ENCODE results near the gene TEX53.
A peak's percentile ranks its signal among the peaks of the same experiment; 100 is the strongest.

The TEX53 gene

DNA sequence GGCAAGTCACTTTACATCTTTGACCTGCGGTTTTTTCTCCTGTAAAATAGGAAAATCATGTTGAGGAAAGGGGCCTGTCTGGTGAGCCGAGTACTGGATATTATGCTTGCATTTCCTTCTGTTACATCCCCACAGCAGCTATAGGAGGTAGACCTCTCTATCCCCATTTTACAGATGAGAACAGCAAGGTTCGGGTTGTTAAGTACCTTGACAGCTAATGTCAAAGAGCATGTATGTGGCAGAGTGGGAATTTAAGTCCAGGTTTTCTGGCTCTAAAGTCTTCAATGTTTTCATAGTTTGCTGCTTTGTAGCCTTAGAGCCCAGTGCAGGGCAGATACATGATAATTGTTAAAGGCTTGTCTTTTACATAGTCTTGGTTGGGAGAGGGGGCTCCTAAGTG is 43.7 kb downstream of the TEX53 start:
- no peak overlapping the region for H3K4me3 ChIP-seq (ENCODE audit: control insufficient read depth, low read depth, low read length)
- no peak for DNase-seq (ENCODE audit: low read depth)

DNA sequence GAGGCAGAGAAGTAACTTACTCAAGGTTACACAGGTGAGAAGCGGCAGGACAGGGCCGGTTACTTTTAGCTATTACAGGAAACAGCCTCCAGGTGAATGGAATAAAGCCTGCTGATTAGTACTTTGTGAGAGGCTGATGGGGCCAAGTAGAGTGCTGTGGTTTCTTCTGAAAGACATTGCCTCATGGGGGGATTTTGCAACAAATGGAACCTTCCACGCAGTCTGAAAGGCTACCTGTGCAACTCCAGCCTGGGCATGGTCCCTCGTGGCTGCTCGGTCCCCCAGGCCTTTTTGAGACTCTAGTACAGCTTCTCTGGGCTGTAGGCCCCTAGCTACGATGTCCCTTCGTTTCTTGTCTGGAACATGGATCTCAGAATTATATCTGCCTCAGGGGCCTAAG is 44.5 kb downstream of the TEX53 start:
- TF ChIP-seq, protein P1, sequence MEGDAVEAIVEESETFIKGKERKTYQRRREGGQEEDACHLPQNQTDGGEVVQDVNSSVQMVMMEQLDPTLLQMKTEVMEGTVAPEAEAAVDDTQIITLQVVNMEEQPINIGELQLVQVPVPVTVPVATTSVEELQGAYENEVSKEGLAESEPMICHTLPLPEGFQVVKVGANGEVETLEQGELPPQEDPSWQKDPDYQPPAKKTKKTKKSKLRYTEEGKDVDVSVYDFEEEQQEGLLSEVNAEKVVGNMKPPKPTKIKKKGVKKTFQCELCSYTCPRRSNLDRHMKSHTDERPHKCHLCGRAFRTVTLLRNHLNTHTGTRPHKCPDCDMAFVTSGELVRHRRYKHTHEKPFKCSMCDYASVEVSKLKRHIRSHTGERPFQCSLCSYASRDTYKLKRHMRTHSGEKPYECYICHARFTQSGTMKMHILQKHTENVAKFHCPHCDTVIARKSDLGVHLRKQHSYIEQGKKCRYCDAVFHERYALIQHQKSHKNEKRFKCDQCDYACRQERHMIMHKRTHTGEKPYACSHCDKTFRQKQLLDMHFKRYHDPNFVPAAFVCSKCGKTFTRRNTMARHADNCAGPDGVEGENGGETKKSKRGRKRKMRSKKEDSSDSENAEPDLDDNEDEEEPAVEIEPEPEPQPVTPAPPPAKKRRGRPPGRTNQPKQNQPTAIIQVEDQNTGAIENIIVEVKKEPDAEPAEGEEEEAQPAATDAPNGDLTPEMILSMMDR (conservative IDR thresholded peaks at IDR 0.05; ENCODE audit: control insufficient read depth, insufficient read depth, low read depth, low read length): no peak
- DNase-seq (ENCODE audit: low read depth): no peak
- H3K4me3 ChIP-seq (ENCODE audit: control insufficient read depth, low read depth, low read length): no peak overlapping the region

More for the DNA sequence above, 43.7 kb downstream of the TEX53 start:
- TF ChIP-seq, protein P1 (conservative IDR thresholded peaks at IDR 0.05; ENCODE audit: control insufficient read depth, insufficient read depth, low read depth, low read length): no peak

DNA sequence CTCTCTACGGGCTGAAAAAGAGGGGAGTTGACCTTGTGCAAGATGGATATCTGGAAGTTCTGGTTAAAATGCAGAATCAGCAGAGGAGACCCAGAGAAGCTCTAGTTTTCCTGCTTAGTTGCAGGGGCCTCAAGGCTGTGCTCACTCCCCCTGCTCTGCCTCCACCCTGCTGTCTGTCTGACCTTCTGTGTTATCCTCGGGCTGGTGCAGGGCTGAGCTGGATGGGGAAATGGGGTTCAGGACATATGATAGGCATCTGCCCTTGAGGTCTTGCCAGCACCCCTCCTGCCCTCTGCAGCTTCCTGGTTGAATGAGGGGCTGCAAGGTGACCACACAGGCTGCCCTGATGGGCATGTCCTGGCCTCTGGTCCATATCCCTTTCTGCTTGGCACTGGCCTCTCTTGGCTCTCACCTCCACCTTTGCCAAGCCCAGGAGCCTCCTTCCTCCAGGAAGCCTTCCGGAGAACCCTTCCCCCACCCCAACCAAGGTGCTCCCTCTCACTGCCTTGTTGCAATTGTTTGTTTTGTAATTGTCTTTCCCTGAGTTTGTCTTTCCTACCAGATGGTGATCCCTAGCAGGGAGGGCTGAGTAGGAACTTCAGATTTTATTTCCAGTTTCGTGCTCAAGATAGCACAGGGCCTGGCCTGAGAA is 45.2 kb downstream of the TEX53 start:
- TF ChIP-seq, protein P1 (conservative IDR thresholded peaks at IDR 0.05; ENCODE audit: control insufficient read depth, insufficient read depth, low read depth, low read length): no peak
- DNase-seq (ENCODE audit: low read depth): no peak
- peak overlapping the region; percentile 61 for H3K4me3 ChIP-seq (ENCODE audit: control insufficient read depth, low read depth, low read length)

DNA sequence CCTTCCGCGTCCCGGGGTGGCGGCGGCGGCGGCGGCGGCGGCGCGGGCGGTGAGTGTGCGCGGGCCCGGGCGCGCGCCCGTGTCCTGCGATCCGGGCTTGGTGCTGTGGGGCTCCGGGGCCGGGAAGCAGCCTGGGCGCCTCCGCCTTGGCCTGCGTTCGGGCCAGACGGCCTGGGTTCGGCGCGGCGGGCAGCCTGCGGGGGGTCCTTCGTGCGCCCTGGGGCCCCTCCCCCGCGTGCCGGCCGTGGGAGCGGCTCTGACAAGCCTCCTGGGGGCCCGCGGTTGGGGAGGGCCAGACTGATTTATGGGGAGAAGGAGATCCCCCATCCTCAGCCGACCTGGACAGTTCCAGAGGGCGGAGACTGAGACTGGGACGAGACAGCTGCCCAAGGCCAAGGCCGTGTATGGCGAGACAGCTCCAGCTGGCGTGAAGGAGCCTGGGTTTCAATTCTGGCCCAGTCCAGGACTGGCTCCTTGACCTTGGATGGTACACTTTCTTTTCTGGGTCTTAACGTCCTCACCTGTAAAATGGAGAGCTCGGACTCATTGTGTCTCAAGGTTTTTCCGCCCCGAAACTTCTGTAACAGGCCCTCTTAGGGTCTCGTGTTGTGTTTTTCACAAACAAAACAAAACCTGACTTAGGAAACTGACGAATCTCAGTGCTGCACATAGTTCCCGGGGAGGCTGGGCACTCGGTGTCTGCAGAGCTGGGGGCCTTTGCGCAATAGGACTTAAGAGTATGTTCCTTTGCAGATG is 45.9 kb downstream of the TEX53 start:
- DNase-seq (ENCODE audit: low read depth): peak; percentile 70
- TF ChIP-seq, protein P1 (conservative IDR thresholded peaks at IDR 0.05; ENCODE audit: control insufficient read depth, insufficient read depth, low read depth, low read length): no peak

DNA sequence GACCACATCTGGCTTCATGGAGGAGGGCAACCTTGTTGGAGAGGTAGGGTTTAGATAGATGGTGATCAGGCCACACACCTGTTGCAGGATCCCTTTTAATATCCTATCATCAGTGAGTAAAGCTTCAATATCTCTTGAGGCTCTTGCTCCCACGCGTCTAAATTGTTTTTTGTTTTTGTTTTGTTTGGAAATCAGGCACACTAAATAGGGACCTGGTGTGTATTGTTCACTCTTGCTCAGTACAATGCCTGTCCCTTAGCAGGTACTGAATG is 49.1 kb downstream of the TEX53 start:
- no peak overlapping the region for H3K4me3 ChIP-seq (ENCODE audit: control insufficient read depth, low read depth, low read length)
- DNase-seq (ENCODE audit: low read depth): no peak
- TF ChIP-seq, protein P1 (conservative IDR thresholded peaks at IDR 0.05; ENCODE audit: control insufficient read depth, insufficient read depth, low read depth, low read length): no peak

More for the DNA sequence above, 45.9 kb downstream of the TEX53 start:
- H3K4me3 ChIP-seq (ENCODE audit: control insufficient read depth, low read depth, low read length): peak overlapping the region; percentile 61

DNA sequence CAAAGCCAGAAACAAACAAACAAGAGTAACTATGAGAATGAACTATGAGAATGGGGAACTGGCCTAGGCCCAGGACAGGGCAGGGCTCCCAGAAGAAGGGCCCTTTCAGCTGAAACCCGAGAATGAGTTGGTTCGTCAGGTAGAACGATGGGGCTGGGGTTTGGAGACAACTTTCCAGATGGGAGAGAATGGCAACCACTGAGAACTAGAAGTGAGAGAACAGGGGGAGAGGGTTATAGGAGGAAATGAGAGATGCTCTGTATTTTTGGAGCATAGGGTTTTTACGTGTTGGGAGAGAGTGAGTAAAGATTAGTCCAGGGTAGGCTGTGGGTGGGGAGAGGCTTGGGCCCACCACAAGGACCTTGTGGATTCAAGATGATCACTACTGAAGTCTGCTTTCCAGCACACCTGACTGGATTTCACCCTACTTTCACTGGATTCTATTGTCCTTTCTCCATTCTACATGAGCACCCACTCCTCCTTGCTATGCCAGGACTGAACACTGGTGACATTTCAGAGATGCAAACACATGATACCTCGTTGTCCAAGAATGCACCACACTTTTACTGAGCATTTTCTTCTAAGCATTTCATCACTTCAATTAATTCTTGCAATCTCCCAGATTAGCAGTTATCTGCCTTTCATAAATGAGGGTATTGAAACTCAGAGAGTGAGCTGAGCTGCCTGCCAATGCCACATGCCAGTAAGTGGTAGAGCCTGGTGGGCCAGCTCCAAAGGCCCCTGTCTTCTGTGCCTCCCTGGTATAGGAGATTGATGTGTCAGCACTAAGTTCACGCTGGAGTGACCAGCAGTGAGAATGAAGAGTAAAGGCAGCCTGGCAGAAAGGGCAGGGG is 49.7 kb downstream of the TEX53 start:
- TF ChIP-seq, protein P1 (conservative IDR thresholded peaks at IDR 0.05; ENCODE audit: control insufficient read depth, insufficient read depth, low read depth, low read length): no peak
- no peak overlapping the region for H3K4me3 ChIP-seq (ENCODE audit: control insufficient read depth, low read depth, low read length)
- no peak for DNase-seq (ENCODE audit: low read depth)
